Amygdala (tissue), 56 donors: Measurements from ENCODE around the gene SRSF5.

Experiments
- DNase-seq, 56 donors: peaks; one replicate each; lab custom pipeline; 2025; lab: John Stamatoyannopoulos, UW

The SRSF5 gene

DNA sequence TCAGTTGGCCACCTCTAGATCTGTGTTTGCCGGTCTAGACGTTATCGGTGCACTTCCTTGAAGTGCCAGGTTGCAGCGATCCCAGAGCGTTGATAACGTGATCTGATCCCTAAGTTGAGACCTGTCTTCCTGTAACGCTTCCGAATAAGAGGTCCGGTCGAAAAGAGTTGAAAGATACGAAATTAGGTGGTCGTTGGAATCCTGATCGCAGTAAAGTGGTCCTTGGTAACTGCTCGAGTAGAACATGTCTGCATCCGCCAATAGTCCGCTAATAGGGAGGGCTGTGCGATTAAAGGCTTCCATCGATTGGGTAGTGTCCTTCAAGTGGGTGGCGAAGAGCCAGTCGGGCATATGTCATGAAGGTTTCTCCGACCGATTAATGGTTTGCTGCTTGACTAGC lies 2.7 kb downstream of the SRSF5 start:
- peak in 1 of 56 donors; percentile 12 for DNase-seq

DNA sequence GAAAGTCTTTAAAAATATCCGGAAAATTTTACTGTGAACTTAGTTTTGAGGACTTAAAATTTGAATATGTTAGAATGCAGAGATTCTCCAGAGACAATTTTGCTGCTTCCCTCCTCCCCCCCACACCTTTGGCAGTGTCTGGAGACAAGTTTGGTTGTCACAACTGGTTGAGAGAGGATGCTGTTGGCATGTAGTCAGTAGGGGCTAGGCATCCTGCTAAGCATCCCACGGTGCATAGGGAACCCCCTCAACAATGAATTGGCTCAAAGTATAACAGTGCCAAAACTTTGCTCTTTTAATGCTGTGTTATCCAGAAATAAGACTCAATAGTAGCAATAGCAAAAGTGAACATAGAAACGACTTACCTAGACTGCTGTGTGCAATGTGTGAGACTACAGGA lies 3.6 kb downstream of the SRSF5 start:
- DNase-seq, result no peak

DNA sequence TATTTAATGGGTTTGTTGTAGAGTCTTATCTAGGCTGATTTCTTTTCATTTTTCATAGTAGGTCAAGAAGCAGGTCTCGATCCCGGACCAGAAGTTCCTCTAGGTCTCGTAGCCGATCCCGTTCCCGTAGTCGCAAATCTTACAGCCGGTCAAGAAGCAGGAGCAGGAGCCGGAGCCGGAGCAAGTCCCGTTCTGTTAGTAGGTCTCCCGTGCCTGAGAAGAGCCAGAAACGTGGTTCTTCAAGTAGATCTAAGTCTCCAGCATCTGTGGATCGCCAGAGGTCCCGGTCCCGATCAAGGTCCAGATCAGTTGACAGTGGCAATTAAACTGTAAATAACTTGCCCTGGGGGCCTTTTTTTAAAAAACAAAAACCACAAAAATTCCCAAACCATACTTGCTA lies 4.2 kb downstream of the SRSF5 start:
- no peak for DNase-seq

DNA sequence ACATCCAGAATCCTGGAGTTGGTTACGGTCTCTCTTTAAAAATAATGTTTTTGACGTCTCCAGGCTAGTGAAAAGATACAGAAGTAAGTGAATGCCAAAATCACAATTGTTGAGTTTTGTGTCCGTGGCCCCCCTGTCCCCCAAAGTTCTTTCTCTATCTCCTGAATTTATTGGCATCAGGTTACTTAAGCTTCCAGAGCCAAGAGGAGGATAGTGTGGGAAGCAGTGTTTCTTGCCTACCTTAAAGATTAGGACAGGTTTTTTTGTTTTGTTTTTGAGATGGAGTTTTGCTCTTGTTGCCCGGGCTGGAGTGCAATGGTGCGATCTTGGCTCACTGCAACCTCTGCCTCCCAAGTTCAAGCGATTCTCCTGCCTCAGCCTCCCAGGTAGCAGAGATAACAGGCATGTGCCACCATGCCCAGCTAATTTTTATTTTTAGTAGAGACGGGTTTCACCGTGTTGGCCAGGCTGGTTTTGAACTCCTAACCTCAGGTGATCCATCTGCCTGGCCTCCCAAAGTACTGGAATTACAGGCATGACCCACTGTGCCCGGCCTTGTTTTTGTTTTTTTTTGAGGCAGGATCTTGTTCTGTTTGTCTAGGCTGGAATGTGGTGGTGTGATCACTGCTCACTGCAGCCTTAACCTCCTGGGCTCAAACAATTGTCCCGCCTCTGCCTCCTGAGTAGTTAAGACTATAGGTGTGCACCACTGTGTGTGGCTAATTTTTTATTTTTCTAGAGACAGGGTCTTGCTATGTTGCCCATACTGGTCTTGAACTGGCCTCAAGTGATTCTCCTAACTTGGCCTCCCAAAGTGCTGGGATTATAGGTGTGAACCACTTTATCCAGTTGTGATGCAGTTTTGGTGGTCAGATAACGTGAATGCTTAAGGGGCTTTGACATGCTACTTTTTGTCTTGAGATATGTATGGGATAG lies 5.4 kb downstream of the SRSF5 start:
- no peak for DNase-seq

DNA sequence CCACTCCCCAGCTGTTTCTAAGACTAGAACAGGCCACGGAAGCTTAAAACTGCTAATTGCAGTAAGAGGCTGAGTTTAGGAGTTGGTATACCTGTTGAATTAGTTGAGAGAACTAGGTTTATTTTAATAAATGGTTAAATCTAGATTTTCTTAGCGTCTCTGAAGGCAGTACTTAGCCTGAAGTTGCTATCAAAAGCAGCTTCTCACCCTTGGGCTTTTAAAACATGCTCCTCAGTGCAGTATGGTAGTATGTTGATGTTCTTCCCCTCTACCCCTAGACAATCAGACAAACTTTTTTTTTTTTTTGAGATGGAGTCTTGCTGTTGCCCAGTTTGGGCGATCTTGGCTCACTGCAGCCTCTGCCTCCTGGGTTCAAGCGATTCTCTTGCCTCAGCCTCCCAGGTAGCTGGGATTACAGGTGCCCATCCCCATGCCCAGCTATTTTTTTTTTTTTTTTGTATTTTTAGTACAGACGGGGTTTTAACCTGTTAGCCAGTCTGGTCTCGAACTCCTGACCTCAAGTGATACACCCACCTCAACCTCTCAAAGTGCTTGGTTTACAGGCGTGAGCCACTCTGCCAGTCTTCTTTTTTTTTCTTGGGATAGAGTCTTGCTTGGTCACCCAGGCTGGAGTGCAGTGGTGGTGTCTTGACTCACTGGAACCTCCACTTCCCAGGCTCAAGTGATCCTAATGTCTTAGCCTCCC lies 6.8 kb downstream of the SRSF5 start:
- no peak for DNase-seq

DNA sequence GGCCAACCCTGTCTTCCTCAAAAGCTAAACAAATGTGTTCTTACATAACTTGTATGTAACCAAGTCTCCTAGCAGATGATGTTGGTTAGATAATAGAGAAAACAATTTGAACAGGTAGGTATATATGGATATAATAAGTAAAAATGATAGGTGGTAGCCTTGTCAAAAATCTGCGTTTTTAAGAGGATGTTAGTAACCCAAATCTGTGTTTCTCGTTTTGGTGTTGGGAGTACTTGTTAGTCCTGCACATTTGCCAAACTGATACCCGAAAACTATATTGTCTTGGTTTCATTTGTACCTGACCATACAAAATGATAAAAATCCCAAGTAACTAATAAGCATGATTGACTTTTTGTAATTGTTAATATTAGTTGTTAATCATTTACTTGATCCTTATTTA lies 8.1 kb downstream of the SRSF5 start:
- DNase-seq, result no peak

DNA sequence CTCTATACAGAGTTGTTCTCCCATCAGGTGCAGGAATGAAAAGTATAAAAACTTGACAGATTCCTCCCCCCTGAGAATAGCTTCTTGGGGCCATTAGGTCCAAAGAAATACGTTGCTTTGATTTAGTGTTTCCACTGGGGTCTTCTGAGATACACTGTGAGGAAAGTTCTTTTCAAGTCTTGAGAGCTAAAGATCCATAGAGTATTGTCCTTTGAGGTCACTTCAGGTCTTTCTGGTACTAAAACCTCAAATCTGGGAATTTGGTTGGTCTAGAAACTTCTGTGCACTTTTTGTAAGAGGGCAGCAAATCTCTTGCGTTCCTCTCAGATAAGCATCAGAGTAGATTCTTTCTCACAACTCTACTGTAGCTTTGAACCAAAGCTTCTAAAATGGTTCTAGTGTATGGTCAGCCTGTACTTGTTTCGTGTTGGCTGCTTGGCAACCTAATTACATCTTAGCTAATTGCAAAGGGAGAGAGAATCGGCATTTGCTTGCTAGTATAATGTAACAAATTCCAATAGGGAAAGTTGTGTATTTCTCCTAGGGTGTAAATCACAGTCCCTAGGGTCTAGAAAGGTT lies 10.0 kb downstream of the SRSF5 start:
- no peak for DNase-seq

DNA sequence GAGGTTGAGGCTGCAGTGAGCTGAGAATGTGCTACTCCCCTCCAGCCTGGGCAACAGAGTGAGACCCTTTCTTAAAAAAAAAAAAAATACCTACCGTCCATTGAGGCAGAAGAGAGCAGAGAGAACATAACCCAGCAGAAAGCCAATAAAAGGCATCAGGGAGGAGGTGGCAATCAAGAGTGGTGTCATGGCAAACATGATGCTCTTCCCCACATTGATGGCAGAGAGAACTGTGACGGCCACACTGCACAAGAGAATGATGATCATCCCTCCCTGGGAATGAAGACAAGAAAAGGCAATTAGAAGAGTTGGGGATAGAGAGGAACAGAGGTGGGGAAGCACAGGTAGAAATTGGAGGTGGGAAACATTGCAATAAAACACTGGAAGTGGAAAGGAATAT lies 12.1 kb downstream of the SRSF5 start:
- no peak for DNase-seq

DNA sequence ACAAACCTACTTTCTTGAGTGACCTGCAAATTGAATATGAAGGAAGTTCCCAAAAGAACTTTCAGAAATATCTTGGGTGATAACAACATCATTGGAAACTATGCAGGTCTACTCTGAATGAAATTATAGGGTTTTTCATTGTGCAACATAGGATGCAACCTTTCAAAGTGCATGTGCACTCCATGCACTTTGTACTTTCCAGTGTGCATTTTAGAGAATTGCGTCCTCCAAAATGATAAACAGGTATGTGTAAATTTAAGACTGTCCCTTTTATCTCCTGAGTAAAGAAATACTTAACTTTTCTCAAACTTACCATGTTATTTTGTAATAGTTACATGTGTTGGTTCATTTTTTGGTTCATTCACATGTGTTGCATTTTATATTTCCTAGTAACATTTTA lies 13.2 kb downstream of the SRSF5 start:
- DNase-seq, result no peak

DNA sequence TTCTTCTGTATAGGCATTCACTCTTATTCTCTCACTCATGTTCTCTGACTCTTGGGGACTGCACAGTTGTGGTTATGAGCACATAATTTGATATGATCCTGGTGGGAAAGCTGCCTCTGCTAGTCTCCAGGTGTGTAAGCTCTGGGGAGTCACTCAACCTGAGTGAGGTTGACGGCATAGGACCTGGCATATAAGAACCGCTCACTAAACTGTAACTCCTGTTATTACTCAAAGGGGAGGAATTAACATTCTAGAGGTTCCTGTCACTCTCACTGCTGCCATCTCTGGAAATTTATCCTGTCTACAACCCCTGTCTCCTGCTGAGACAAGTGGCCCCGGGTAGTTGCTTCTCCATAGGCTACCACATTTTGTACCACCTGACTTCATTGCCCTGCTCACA lies 14.0 kb downstream of the SRSF5 start:
- DNase-seq, result no peak

DNA sequence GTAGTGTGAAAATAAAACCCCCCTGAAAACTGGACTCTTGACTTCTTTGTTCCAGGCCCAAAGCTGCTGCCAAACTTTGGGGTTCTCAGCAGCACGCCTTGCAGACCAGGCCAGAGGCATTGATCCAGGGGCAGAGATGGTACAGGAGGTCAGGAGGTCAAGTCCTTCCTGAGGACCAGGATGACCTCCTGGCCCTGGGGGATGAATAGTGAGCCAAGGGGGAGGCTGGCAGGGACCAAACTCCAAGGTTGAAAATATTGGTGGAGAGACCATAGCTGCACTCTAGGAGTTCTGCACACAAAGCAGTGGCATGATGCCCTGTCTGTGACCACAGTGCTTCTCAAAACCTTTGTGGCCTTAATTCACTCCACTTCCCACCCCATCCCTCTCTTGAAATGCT lies 18.0 kb downstream of the SRSF5 start:
- DNase-seq, result no peak

DNA sequence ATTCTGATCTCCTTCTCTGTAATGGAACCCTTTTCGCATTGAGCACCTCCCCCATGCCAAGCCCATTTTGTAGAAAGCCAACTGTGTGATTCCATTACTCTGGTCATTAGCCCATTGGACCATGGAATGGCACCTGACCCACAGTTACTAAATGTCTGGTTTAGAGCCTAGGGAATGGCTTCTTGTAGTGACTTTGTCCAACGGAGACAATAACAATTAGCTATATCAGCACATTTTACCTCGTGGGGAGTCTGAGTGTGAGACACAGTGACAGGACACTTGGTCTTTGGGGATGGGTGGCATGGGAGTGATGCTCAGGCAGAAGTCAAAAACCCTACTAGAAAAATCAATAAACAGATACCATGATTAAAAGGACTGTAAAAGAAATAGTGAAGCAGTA lies 19.7 kb downstream of the SRSF5 start:
- no peak for DNase-seq

DNA sequence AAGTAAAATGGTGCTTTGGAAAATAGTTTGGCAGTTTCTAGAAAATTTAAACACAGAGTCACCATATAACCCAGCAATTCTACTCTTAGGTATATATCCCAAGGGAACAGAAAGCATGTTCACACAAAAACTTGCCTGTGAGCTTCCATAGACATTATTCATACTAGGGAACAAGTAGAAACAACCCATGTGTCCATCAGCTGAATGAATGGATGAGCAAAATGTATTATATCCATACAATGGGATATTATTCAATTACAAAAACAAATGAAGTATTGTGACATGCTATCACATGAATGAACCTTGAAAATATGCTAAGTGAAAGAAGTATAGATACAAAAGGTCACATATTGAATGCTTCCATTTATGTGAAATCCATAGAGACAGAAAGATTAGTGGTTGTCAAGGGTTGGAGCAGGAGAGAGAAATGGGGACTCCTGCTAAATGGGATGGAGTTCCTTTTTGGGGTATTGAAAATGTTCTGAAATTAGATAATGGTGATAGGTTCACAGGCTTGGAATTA lies 22.2 kb downstream of the SRSF5 start:
- DNase-seq, result no peak

DNA sequence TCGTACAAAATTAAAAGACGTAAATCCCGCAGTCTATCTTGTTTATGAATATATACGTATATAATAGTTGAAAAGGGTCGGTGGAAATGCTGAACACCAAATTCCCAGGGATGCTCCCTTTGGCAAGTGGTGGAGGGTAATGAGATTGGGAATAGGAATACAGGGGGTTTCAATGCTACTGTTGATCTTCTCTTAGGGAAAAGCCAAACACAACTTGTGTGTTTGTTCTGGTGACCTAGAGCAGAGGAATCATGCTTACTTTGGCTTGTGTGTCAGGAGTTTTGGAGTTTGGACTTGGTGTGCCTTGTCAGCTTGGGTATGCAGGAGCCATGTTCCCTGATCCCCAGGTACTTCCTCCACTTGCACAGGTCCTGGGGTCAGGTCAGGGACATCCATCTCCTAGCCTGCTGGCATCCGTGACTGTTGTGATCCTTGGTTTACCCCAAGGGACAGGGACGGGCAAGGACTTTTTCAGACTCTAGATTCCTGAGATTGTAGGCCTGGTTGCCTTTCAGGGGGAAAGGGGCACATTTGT lies 26.0 kb downstream of the SRSF5 start:
- DNase-seq, result no peak

DNA sequence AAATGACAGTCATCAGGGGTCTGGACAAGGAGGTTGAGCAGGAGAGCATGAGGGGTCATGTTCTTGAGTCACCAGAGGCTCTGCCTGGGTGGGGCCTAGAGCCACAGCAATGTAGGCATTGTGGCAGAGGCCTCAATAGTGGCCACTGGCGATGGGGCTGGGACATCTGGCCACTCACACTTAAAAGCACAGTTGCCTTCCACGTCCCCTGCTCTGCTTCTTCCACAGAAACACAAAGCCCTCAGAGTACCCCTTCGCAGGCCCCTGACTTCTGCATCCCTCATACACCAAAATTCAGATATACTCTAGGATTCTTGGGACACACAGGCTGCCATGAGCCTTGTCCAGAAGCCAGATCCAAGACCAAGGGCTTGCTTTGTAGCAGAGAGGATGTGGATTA lies 27.8 kb downstream of the SRSF5 start:
- no peak for DNase-seq

DNA sequence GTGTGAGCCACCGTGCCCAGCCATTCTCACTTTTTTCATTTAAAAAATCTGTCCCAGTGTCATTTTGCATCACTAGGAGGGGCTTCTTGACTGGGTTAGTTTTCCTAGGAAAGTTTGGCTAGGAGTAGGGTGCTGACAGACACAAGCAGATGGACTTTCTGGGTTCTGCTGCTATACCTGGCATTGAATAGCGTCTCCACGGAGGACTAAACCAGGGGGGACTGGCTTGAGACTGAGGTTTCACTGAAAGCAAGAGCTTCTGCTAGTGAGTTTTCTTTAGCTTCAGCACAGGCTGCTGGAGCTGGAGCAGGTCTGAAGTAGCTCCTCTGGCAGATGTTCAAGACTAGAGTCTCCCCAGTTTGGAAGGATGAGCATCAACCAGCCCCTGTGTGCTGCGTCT lies 28.7 kb downstream of the SRSF5 start:
- DNase-seq, result no peak

DNA sequence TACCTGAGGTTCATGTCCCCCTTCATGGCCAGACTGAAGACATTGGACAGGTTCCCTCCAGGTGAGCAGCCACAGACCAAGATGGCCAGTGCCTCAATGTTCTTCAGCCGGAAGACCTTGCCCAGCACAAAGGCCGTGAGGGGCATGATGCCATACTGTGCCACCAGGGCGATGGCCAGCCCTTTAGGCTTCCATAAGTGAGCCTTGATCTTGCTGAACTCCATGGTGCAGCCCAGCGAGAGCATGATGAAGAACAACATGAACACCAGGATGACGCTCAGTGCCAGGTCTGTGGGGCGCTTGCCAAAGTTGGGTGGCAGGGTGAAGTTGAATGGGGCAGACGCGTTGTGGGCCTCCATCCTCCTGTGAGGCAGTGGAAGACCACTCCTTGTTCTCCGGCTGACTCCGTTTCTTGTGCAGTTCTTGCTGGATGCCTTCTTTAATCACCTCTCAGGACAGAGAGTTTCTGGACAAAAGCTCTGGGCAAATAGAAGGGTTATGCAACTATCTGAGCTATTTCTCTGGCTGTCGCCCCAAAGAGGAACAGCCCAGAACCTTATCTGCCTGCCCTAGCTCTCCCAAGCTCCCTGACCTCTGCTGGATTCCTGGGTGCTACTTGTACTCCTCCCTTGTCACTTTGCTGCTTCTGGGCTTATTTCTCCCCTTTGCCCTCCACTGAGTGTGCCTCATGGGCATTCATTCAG lies 30.0 kb downstream of the SRSF5 start, which contains the start of gene SLC10A1:
TSS of gene SLC10A1 (minus strand) at position 445 of the 704 bp plus-strand sequence. CDS start at position 359, 86 bp downstream.
- no peak for DNase-seq

DNA sequence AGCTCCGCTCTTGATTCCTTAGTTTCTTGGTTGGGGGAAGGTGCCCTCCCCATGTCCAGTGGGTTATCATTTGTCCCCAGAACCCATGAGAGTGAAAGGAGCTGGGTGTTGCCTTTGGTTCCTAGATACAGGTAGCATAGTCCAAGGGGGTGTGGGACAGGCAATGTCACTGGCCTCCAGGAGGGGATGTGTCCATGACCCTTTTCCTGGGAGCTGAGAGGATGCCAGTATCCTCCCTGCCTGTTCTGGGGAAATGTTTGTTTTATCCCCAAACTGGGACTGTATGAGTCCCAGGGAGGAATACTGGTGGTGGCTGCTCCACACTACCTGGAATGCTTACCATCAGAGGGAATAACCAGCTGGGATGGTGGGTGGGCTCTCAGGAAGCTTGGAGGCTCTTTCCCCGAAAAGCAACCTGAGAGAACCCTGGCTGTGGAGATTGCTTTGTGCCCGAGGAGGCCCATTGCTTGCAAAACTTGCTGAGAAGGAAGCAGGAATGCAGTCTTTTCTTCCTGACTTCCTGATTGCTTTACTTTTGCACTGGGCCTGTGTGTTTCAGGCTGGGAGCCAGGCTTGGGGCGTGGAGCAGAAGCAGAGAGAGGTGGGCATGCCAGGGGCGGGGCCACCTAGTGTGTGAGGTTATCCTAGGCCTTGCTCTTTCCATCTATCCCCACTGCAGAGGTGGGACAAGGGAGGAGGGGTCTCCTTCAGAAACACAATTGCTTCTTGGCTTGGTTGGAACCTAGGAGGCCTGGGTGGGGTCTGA lies 30.8 kb downstream of the SRSF5 start:
- DNase-seq, result no peak

DNA sequence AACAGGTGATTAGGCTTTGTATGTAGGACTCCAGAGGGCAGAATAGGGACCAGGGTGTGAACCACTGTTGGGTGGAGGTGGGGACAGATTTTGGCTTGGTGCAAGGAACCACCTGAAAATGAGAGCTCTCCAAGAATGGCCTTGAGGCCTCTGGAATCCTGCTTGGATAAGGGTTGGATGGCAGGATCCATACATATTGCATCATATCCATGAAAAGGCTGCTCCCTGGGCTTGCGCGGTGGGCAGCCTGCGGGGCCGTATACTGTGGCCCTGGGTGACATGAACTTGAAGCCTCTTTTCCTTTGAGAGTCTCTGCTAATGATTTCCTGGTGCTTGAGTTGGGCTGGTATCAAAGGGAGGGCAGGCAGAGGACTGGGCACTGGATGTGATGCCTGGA lies 31.4 kb downstream of the SRSF5 start:
- no peak for DNase-seq

DNA sequence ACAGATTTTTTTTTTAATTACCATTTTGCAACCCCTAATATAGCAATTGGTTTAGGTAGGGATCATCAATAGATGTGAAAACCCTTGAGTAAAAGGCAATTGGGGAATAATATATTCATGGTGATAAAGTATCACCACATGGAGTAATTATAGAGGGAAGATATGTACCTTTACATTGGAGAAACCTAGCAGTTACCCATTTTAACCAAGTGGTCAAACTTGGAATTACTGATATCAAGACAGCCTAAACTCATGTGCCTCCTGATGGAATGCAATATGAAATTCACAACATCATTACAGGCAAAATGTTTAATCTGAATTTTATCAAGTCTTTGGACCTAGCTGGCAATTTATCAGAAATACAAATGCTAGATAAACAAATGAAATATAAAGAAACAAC lies 36.8 kb downstream of the SRSF5 start:
- no peak for DNase-seq
